VCaP (cell line): ENCODE results near the gene SCAPER.
"Not testable (repeated sequence)": the region's sequence is repeated elsewhere in the genome, so short reads cannot be mapped to it uniquely, and the experiment has no call there.

ENCODE experiments used
- H3K27ac ChIP-seq: fragments of 450-650 bp; 2 replicates; pipeline ENCODE4 v1.5.1; 2017
- CTCF ChIP-seq: fragments of 450-650 bp; conservative IDR thresholded peaks from 2 replicates; pipeline ENCODE4 v1.5.1; 2017; ENCODE audit warnings: mild to moderate bottlenecking, moderate library complexity

SCAPER gene

GRCh38 chr15:76864586-76864985 lies 40.6 kb downstream of the SCAPER start:
- no peak overlapping the region for H3K27ac ChIP-seq
- TF ChIP-seq CTCF, result no peak

- no peak overlapping the region for H3K27ac ChIP-seq
Measured at GRCh38 chr15:76863693-76864092, 41.4 kb downstream of the SCAPER start.

GRCh38 chr15:76863123-76863522 lies 42.0 kb downstream of the SCAPER start:
- no peak for TF ChIP-seq CTCF
- no peak overlapping the region for H3K27ac ChIP-seq

More at GRCh38 chr15:76863693-76864092, 41.4 kb downstream of the SCAPER start:
- TF ChIP-seq CTCF, result no peak

- H3K27ac ChIP-seq, result no peak overlapping the region
- no peak for TF ChIP-seq CTCF
Measured at GRCh38 chr15:76861815-76862397, 43.2 kb downstream of the SCAPER start.

GRCh38 chr15:76860201-76860600 lies 44.9 kb downstream of the SCAPER start:
- no peak overlapping the region for H3K27ac ChIP-seq
- no peak for TF ChIP-seq CTCF

GRCh38 chr15:76850367-76850766 lies 54.8 kb downstream of the SCAPER start:
- not testable (repeated sequence) for H3K27ac ChIP-seq

- TF ChIP-seq CTCF, result no peak
- no peak overlapping the region for H3K27ac ChIP-seq
Measured at GRCh38 chr15:76846782-76847181, 58.4 kb downstream of the SCAPER start.

- TF ChIP-seq CTCF, result no peak
- H3K27ac ChIP-seq, result no peak overlapping the region
Measured at GRCh38 chr15:76844096-76844495, 61.0 kb downstream of the SCAPER start.
